GM19099 (cell line): ENCODE data around the gene CARMIL1.

Experiments
- POLR2A ChIP-seq: IDR thresholded peaks from 3 replicates; pipeline ENCODE4 v1.6.1; 2011; ENCODE audit warnings: low read depth; ENCODE audit not compliant: insufficient read length; ENCODE audit errors: extremely low read depth

The CARMIL1 gene

DNA sequence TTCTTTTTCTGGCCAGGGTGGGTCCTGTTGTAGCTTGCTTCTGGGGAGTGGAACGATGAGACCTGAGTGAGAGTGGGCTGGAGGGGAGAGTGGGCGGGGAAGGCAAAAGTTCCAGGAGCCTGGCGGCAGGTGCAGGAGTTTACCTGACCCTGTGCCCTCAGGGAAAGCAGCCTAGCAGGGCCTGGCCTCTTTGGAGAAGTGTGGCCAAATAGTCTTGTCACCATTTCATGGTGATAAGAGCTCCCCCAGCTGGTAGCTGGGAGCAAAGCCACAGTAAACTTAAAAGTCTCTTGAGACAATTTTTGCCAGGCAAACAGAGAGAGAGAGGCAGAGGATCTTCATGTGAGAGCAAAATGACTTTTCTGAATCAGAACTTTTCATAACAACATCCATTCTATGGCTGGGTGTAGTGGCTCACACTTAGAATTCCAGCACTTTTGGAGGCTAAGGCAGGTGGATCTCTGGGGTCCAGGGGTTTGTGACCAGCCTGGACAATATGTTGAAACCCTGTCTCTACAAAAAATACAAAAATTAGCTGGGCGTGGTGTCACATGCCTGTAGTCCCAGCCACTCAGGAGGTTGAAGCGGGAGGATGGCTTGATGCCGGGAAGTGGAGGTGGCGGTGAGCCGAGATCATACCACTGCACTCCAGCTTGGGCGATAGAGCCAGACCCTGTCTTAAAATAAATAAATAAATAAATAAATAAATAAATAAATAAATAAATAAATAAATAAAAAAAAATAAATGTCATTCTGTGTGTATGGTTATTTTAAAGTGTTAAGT, 211.0 kb downstream of the CARMIL1 start:
- no peak for TF ChIP-seq POLR2A

DNA sequence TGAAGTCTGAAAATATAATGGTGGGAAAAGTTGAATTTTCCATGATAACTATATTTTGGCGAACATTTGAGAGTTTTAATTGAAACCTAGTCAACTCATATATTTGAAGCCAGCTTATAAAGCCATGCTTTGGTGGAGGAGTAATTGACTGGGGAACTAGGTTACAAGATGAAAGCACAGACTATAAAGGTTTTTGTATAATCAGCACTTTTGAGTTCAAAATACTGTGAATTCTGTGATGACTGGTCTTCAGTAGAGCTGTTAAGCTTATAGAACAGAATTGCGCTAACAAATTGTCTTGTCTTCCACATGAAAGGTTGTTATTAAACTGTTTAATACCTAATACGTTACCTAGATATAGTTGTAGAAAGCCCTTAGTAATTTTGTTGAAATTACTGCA, 213.8 kb downstream of the CARMIL1 start:
- TF ChIP-seq POLR2A, result no peak

GRCh38 chr6:25494469-25494868, 215.3 kb downstream of the CARMIL1 start:
- no peak for TF ChIP-seq POLR2A

GRCh38 chr6:25497383-25498040, 218.3 kb downstream of the CARMIL1 start:
- no peak for TF ChIP-seq POLR2A

DNA sequence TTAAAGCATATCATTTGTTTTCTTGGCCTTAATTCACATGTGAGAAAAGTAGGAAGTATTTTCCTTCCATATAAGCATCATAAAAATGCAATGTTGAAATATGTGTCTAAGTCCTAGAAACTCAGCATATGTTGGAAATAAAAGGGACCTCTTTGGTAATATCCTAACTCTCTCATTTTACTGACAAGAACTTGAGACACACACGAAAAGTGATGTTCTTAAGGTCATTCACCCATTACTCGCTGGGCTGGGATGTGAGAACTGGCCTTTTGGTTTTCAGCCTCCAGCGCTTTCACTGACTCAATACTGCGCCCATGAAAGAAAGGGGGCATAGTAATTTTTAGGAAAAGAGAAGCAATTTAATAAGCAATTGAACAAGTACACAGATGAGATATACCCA, 219.3 kb downstream of the CARMIL1 start:
- no peak for TF ChIP-seq POLR2A

DNA sequence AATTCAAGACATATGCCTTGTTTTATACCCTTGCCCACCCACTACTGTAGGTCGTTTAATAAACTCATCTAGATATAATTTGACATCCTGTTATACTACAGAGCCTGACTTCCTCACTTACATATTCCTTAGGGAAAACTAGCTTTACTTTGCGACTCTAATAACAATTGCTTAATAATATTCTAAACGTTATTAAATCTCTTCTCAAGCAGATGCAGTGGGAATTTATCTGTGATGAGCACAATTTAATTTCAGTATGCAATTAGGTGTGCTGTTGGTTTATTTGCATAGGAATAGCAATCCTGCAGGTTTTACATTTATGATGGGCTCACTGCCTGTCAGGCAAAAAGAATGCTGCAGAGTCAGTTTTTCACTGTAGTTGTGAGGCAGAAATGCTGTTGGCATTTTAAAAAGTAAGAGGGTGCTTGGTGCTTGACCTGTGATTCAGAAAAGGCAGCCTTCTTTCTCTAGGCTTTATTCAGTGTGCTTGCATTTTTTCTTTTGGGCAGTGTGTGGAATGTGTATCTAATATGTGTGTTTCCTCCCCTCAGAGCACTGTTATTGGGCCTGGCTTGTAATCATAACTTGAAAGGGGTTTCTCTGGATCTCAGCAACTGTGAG, 220.6 kb downstream of the CARMIL1 start:
- no peak for TF ChIP-seq POLR2A

GRCh38 chr6:25503686-25504085, 224.5 kb downstream of the CARMIL1 start:
- TF ChIP-seq POLR2A, result no peak

GRCh38 chr6:25504661-25505060, 225.5 kb downstream of the CARMIL1 start:
- no peak for TF ChIP-seq POLR2A

- TF ChIP-seq POLR2A, result no peak
These were observed 226.8 kb downstream of the CARMIL1 start for GRCh38 chr6:25506020-25506419.

DNA sequence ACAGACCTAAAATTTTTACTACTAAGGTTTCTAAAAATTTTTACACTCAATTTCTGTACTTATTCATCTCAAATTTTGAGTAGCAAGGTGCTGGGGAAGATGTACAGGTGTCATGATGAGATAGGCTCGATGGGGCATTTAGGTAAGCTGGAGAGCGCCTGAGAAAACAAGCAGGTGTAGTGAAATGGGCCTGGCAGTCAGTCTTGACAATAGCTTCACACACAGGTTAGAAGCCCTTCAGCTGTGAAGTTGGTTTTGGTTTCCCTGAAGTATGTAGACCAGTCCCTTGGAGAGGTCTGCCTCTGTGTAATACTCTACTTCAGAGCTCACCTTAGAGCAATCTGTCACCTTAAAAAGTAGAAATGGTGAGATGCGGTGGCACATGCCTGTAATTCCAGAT, 228.9 kb downstream of the CARMIL1 start:
- no peak for TF ChIP-seq POLR2A

GRCh38 chr6:25511376-25511775, 232.2 kb downstream of the CARMIL1 start:
- no peak for TF ChIP-seq POLR2A

GRCh38 chr6:25512560-25512959, 233.4 kb downstream of the CARMIL1 start:
- TF ChIP-seq POLR2A, result no peak

DNA sequence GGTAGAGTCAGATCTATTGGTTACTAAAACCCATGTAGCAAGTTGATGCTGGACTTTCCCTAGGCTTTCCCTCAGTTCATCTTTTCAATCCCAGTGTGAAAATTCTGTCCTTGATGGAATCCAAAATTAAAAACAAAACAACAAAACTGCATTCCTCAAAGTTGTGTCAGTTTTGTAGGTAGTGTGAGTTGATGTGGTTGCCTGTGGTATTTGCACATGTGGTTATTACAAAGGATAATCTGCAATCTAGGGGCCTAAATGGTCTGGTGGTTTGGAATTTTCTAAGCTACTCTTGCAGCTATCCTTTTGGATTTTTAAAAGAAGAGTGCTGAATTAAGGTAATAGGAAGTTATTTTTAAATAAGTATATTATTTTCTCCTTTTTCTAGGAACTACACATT, 240.7 kb downstream of the CARMIL1 start:
- no peak for TF ChIP-seq POLR2A

DNA sequence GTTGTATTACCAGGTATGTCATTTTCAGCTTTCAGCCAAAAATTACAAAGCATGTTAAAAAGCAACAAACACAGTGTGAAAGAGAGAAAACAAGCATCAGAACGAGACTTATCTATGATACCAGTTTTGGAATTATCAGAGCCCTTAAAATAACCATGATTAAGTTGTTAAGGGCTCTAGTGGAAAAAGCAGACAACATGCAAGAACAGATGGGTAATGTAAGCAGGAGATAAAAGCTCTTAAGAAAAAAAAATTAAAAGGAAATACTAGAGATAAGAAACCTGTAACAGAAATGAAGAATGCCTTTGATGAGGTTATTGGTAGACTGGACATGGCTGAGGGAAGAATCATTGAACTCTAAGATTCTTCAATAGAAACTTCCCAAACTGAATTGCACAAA, 245.4 kb downstream of the CARMIL1 start:
- TF ChIP-seq POLR2A, result no peak

- no peak for TF ChIP-seq POLR2A
These were observed 245.9 kb downstream of the CARMIL1 start for GRCh38 chr6:25525078-25525477.
